B cell (primary cell): ENCODE data around the gene MRPS24.

Experiments used
- EZH2 ChIP-seq: IDR thresholded peaks from 2 replicates; pipeline ENCODE4 v1.6.1; 2012; ENCODE audit warnings: borderline replicate concordance, low read depth, mild to moderate bottlenecking, moderate library complexity, low read length; ENCODE audit not compliant: insufficient read depth, poor library complexity, severe bottlenecking
- TF ChIP-seq, protein P1 (sequence below): fragments of 200-600 bp; IDR thresholded peaks from one replicate; pipeline ENCODE4 v1.8.0; 2022; ENCODE audit warnings: antibody characterized with exemption, mild to moderate bottlenecking

DNA sequence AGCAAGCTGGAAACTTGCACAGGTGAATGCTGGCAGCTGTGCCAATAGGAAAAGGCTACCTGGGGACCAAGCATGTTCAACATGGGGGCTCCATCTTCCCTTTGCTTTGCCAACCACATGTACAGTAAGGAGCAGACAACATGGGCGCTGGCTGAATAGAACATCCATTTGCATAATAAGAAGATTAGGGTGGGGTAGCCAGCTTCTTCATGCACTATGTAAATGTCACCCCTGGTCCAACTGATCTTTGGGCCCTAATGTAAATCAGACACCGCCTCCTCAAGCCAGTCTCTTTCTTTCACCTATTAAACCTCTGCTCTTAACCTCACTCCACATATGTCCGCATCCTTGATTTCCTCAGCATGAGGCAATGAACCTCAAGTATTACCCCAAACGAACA lies 26.0 kb downstream of the MRPS24 start:
- TF ChIP-seq, protein P1, sequence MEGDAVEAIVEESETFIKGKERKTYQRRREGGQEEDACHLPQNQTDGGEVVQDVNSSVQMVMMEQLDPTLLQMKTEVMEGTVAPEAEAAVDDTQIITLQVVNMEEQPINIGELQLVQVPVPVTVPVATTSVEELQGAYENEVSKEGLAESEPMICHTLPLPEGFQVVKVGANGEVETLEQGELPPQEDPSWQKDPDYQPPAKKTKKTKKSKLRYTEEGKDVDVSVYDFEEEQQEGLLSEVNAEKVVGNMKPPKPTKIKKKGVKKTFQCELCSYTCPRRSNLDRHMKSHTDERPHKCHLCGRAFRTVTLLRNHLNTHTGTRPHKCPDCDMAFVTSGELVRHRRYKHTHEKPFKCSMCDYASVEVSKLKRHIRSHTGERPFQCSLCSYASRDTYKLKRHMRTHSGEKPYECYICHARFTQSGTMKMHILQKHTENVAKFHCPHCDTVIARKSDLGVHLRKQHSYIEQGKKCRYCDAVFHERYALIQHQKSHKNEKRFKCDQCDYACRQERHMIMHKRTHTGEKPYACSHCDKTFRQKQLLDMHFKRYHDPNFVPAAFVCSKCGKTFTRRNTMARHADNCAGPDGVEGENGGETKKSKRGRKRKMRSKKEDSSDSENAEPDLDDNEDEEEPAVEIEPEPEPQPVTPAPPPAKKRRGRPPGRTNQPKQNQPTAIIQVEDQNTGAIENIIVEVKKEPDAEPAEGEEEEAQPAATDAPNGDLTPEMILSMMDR = no peak
- TF ChIP-seq EZH2 = no peak
